ENCODE results near the gene TPP1.
A peak's percentile ranks its signal among the peaks of the same experiment; 100 is the strongest.

TPP1 gene

GRCh38 chr11:6610591-6610990 is 8.6 kb downstream of the TPP1 start:
- no peak for DNase-seq

DNA sequence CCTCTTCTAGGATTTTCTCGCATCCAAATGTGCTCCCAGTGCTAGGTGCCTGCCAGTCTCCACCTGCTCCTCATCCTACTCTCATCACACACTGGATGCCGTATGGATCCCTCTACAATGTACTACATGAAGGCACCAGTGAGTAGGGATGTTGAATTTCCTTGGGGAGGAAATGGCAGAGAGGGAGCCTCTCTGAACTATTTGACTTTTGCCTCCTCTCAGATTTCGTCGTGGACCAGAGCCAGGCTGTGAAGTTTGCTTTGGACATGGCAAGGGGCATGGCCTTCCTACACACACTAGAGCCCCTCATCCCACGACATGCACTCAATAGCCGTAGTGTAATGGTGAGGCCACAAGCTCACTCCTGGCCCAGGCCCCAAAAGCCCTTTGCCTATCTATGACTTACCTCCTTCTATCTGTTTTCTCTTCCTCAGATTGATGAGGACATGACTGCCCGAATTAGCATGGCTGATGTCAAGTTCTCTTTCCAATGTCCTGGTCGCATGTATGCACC is 9.7 kb downstream of the TPP1 start:
- DNase-seq: no peak

DNA sequence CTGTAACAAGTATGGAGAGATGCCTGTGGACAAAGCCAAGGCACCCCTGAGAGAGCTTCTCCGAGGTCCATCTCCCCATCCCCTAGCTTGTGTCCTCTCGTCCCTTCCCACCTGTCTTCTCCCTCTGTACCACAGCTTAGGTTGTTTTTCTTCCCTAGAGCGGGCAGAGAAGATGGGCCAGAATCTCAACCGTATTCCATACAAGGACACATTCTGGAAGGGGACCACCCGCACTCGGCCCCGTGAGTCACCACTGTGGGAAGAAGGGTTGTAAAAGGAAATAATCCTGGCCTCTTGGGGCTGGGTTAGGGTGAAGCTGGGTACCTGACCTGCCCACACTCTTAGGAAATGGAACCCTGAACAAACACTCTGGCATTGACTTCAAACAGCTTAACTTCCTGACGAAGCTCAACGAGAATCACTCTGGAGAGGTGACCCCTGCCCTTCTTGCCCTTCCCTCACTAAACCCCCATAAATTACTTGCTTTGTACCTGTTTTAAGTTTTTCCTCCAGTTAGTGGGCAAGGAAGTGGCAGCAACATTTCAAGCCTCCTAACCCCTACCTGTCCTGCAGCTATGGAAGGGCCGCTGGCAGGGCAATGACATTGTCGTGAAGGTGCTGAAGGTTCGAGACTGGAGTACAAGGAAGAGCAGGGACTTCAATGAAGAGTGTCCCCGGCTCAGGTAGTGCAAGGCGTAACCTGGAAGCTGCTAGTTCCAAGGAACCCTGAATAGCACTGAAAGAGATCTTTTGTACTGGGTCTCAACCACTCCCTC is 10.3 kb downstream of the TPP1 start:
- no peak for DNase-seq

DNA sequence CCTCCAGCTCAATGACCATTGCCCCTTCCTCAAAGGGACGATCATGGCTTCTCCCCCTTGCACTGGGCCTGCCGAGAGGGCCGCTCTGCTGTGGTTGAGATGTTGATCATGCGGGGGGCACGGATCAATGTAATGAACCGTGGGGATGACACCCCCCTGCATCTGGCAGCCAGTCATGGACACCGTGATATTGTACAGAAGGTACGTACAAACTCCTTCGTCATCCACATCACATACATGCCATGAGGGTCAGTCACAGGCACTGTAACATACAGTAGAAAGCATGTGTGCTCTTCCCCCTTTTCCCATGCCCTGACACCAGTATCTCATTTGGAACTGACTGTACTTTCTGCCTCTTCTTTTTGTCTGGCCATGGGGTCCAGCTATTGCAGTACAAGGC is 11.2 kb downstream of the TPP1 start:
- no peak for DNase-seq

DNA sequence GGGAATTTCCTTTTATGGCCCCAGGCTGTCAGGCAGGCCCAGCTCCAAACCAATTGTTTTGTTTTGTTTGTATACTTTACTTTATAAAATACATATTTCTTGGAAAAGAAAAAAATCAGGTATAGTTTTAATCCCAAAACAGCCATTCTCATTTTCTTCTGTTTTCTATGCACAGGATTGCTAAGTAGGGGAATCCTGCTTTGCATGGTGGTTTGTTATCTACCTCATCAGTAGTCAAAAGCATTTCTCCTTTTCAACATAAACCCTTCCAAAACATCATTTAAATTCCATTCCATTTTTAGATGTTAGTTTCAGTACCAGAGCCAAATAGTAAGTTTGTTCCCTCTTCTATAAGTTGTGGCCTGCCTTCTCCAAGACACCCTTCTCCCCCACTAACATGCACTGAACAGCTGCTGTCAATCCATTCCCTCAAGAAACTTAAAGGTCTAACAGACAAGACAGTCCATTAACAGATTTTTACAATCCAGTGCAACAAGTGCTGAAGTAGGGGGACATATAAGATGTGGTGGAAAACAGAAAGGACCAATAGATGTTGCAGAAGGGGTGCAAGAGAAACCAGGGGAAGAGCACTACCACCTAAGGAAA is 11.9 kb downstream of the TPP1 start:
- no peak for DNase-seq

DNA sequence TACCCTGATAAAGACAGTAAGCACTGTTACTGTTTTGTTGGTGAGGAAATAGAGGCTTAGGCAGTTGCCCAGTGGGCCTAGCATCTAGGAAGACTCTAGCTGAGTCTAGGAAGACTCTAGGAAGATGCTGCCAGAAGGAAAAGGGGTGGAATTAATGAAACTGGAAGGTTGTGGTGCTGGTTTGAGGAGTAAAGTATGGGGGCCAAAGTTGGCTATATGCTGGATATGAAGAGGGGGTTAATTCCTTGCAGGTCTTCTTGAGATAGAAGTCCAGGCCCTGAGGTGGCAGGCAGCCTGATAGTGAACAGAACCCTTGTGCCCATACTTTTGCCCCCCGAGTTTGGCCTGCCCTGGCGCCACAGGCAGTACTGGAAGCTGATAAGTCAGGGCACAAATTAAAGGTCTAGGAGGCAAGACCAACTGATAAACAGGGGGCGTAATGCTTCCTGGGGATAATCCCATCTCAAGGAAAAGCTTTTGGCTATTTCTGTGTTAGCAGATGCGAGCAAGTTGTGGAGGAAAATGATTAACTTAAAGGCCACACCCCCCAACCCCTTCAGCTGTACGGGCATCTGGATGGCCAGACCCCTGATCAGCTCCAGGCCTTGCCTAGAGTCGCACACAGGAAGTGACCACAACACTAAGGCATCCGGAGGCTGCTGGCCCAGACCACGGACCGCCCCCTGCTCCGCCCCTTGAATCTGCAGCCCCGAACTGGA is 12.6 kb downstream of the TPP1 start:
- DNase-seq: no peak

DNA sequence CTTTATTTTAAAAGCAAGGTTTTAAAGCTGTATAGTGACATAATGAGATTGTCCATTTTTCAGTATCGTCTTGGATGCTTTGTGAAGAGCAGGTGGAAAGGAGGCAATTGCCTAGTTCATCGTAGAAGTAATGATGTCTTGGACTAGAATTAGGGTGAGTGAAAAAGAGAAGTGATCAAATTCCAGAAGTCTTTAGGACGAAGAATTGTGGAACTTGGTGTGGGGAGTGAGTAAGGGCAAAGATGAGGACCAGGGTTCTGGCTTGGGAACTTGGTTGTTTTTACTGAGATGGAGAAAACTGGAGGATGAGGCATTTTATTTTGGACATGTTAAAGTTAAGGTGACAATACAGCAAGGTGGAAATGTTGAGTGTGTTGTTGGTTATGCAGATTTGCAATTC is 14.4 kb downstream of the TPP1 start:
- DNase-seq: no peak

GRCh38 chr11:6604081-6604626 is 15.1 kb downstream of the TPP1 start:
- DNase-seq: no peak

DNA sequence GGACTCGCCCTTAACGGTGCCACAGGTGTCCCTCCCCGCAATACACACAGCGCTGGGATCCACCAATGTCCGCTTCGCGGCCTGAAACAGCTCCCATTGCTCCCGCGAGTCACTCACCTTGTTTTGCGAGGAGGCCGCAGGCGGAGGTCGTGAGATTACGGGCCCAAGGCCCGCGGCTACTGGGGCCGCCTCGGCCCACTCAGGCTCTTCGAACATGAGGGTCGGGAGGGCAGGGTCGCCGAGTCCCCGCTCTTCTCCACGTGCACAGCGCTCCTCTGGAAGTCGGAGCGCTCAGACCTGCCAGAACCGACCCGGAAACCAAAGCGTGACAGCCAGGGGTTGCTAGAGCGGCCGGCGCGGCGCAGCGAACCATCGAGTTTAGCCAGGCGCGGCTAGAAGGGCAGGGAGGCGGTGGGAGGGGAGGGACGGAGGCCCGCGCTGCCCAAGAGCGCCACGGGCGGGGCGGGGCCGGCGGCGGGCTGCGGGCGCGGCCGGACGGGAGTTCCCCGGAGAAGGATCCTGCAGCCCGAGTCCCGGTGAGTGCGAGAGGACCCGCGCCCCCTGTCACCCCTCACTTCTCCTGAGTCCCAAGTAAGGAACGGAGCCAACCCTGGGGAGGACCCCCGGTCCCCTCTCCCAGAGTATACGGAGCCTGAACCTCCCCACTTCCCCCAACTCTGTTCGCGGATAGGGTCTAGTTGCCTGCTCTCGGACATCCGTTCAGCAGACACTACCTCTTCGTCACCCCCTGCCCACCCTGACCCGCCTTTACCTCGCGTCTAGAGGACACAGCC is 15.7 kb downstream of the TPP1 start, which contains the start of the genes ILK and RRP8:
TSS of gene ILK (plus strand) at position 488 of the 794 bp plus-strand sequence. CDS start 498 bp downstream, outside the sequence.
TSS of gene RRP8 (minus strand) at position 330 of the 794 bp plus-strand sequence. CDS start at position 216, 114 bp downstream.
- DNase-seq: peak; percentile 51

- DNase-seq: no peak
These were observed 16.9 kb downstream of the TPP1 start for GRCh38 chr11:6602096-6602940.

DNA sequence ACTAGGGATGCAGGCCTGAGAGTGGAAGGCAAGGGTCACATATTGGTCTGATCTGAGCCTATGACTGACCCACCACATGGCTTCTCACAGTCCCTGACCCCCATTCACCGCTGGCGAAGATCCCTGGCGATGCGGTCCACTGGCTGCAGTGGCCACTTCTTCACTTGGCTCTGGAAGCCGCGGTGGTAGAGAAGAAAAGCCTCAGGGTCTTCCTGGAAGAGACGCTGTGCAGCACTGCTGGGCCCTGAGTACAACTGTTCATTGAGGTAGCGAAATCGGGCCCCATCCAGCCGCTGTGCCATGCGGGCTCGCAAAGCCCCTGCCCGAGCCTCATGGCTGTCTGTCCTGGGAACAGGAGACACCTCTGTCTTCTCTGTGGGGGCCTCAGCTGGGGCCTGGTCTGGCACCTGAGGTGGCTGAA is 18.2 kb downstream of the TPP1 start:
- no peak for DNase-seq

DNA sequence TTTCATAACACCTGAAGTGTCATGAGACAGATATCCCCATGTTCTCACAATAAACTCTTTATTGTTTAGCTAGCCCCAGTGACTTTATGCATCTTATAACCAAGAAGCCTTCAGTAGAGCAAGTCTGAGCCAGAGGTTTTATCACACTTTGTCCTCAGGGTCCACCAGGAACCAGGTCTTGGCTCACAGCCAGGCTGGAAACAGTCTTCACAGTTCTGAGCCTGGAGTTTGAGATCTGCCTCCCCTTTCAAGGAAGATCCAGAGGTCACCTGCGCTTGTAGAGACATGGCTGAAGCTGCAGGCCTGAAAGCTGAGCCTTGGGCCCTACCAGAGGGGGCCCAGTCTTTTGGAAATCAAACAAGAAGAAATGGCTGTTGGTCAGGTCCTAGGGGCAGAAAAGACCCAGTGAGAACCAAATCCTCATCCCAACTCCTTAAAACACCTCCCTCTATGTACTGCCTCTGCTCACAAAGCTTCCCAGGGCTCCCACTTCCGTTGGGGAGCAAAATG is 19.3 kb downstream of the TPP1 start:
- DNase-seq: no peak

DNA sequence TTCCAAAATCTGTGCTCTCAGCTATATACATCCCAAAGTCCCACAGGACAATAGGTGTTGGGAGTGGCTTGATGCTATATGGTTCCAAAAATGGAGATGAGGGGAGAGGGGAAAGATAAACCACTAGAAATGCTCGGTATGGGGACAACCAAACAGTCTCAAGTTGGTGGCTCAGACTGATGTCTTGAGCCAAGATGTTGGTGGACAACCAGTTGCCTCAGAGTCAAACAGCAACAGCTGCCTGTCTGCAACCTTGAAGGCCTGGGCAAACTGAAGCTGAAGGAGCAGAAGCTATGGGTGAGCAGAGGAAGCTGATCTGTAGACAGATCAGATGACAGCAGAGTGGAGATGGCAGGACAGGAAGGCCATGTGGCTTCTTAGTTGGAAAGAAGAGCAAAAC is 19.8 kb downstream of the TPP1 start:
- no peak for DNase-seq

GRCh38 chr11:6598555-6598954 is 20.7 kb downstream of the TPP1 start:
- DNase-seq: no peak

GRCh38 chr11:6596239-6596877 is 22.9 kb downstream of the TPP1 start:
- DNase-seq: no peak

DNA sequence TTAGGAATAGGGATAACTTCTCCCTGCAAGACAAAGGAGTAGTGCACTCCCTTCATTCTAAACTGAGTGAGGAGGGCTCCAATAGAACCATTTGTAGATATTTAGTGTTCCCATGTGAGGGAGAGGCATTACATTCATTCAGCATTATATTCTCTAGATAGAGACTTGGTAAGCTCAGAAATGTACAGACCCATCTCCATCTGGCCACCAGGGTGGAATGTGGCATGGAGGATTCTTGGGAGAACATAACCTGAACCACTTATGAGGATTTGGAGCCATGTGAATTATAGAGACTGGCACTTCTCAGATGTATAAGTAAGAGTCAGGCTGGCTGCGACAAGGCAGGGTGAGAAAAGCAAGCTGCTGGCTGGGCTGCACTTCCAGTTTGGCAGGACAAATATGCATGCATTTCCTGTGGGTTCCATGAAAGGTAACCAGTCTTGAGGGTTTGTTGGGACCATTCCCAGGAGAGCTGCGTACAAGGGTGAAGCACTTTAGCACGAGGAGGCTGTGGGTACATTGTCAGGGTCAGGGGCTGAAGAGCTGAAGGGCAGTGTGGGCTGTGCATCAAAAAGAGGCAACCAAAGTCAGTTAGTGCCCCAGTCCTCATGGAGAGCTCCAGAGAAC is 25.0 kb downstream of the TPP1 start:
- no peak for DNase-seq

DNA sequence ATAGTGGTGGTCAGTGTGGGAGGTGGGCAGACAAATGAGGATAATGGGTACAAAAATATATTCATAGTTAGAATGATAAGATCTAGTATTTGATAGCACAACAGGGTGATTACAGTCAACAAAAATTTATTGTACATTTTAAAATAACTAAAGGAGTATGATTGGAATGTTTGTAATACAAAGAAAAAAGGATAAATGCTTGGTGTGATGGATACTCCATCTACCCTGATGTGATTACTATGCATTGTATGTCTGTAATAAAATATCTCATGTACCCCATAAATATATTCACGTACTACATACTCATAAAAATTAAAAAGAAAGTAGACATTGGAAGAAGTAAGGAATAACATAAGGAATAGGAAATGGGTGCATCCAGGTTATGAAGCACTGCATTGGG is 31.2 kb downstream of the TPP1 start:
- no peak for DNase-seq

DNA sequence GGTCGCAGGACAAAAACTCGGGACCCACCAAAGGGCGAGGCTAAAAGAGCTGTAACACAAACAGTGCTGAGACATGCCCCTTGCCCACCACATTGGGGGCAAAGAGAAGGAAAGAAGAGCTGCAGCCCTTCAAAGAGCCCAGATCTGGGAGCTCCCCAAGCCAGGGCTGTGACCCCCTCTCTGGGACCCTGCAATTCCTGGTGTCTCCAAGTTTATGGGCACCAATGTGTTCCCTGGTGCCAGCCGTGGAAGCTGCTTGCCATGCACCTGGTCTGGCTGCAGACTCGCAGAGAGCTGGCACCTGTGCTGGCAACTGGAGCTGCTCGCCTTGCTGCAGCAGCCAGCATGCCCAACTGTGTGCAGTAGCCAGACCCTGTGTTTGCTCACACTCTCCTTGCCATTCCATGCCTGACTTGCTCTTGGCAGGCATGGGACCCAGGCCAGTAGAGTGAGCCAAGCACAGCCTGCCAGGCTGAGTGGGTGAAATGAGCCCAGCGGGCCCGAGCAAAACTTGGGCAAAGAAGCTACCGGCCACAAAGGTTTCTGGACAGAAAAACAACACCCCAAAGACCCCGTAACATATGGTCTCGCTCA is 31.8 kb downstream of the TPP1 start:
- DNase-seq: no peak

GRCh38 chr11:6586434-6587359 is 32.5 kb downstream of the TPP1 start:
- no peak for DNase-seq

Data from NCI-H1436 (cell line).